ENCODE results near the gene UNC5B.

GRCh38 chr10:71236822-71237682, 24.7 kb downstream of the UNC5B start:
- no peak for TF ChIP-seq TCF7L2 (IDR thresholded peaks at IDR 0.05; ENCODE audit: borderline replicate concordance, extremely low read depth, insufficient read depth, insufficient read length)
- TF ChIP-seq RAD21 (IDR thresholded peaks at IDR 0.05; ENCODE audit: low read depth), result no peak
- no peak for TF ChIP-seq CTCF (IDR thresholded peaks at IDR 0.05 in 2 of 3, conservative IDR thresholded peaks at IDR 0.05 in 1 of 3; ENCODE audit: borderline replicate concordance in 1 of 3, insufficient read depth in 1 of 3, low read depth in 2 of 3, low read length in 2 of 3)
- TF ChIP-seq EZH2 (IDR thresholded peaks at IDR 0.05), result no peak
- TF ChIP-seq POLR2A (IDR thresholded peaks at IDR 0.05; ENCODE audit: borderline replicate concordance, extremely low read depth, insufficient read depth, insufficient read length), result no peak
- no peak for TF ChIP-seq FOSL1 (IDR thresholded peaks at IDR 0.05; ENCODE audit: low read depth)
- no peak for TF ChIP-seq CEBPB (IDR thresholded peaks at IDR 0.05; ENCODE audit: low read depth)
- TF ChIP-seq ZFX (IDR thresholded peaks at IDR 0.05), result no peak
- no peak for TF ChIP-seq ATF3 (IDR thresholded peaks at IDR 0.05)
- no peak for TF ChIP-seq POLR2AphosphoS5 (IDR thresholded peaks at IDR 0.05; ENCODE audit: low read depth, low read length)
- TF ChIP-seq YY1 (IDR thresholded peaks at IDR 0.05; ENCODE audit: extremely low read depth, insufficient replicate concordance, low read depth, low read length), result no peak
- no peak for TF ChIP-seq REST (IDR thresholded peaks at IDR 0.05; ENCODE audit: low read depth)
- TF ChIP-seq EZH2phosphoT487 (IDR thresholded peaks at IDR 0.05; ENCODE audit: borderline replicate concordance), result no peak
- no peak for TF ChIP-seq ELF1 (IDR thresholded peaks at IDR 0.05; ENCODE audit: borderline replicate concordance, low read depth)

Data from HCT116 (cell line).